Activated T-cell treated with anti-CD3 and anti-CD28 coated beads, Interleukin-2, amount 50 U/mL, for 4 hours (primary cell): Measurements from ENCODE around the gene CELA1. TPM values are rescaled to one million over a fixed set of nuclear protein-coding genes. Genes with fewer than 3 reads are reported as not detected.
"Not testable (repeated sequence)": the region's sequence is repeated elsewhere in the genome, so short reads cannot be mapped to it uniquely, and the experiment has no call there.

Source experiments
- ATAC-seq, 2 donors: fragments of 200-7000 bp; cut with Tn5 transposase; one replicate each; pipeline ENCODE4 v1.10.0; 2021
- DNase-seq: peaks from one replicate; pipeline ENCODE4 v3.0.0-alpha.2; 2020
- H3K27me3 Mint-ChIP-seq: one replicate; pipeline ENCODE4 v1.8.0; 2021; ENCODE audit warnings: low read depth, mixed read lengths
- H3K36me3 Mint-ChIP-seq: one replicate; pipeline ENCODE4 v1.8.0; 2022; ENCODE audit warnings: mixed read lengths; ENCODE audit not compliant: insufficient read depth
- H3K4me1 Mint-ChIP-seq: one replicate; pipeline ENCODE4 v1.8.0; 2021; ENCODE audit warnings: low read depth, mixed read lengths
- H3K4me3 Mint-ChIP-seq: one replicate; pipeline ENCODE4 v1.8.0; 2021; ENCODE audit warnings: mild to moderate bottlenecking, moderate library complexity, mixed read lengths
- H3K9me3 Mint-ChIP-seq: one replicate; pipeline ENCODE4 v1.8.0; 2021; ENCODE audit warnings: mixed read lengths
- total RNA-seq, 3 donors: library from RNA; stranded (reverse); gene quantifications; one replicate each; pipeline ENCODE4 v1.2.1, GENCODE V29; 2021

The CELA1 gene
- total RNA-seq, 3 donors from 2014 or later, result not detected

DNA sequence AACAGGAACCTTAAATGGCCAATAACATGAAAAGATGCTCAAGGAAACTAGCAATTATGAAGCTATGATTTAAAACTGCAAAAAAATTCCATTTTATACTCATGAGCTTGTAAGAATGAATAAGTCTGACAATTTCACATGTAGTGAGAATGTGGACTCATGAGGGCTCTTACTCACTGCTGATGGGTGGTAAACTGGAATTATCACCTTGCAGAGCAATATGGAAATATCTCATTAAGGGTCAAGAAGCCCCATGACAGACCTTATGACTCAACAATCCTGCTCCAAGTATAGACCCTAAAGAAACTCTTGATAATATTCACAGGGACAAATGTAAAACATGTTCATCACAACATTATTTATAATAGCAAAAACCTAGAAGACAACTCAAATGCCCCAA lies 52.8 kb downstream of the CELA1 start:
- H3K36me3 Mint-ChIP-seq, result peaks cover 28% of the 10 kb centered on the region
- no peaks in the 10 kb centered on the region for H3K9me3 Mint-ChIP-seq
- peaks cover 15% of the 10 kb centered on the region for H3K4me1 Mint-ChIP-seq
- DNase-seq (no peak), ATAC-seq (peak; percentile 75 to 93)
- H3K4me3 Mint-ChIP-seq, result no peak overlapping the region
- H3K27me3 Mint-ChIP-seq, result no peaks in the 10 kb centered on the region

DNA sequence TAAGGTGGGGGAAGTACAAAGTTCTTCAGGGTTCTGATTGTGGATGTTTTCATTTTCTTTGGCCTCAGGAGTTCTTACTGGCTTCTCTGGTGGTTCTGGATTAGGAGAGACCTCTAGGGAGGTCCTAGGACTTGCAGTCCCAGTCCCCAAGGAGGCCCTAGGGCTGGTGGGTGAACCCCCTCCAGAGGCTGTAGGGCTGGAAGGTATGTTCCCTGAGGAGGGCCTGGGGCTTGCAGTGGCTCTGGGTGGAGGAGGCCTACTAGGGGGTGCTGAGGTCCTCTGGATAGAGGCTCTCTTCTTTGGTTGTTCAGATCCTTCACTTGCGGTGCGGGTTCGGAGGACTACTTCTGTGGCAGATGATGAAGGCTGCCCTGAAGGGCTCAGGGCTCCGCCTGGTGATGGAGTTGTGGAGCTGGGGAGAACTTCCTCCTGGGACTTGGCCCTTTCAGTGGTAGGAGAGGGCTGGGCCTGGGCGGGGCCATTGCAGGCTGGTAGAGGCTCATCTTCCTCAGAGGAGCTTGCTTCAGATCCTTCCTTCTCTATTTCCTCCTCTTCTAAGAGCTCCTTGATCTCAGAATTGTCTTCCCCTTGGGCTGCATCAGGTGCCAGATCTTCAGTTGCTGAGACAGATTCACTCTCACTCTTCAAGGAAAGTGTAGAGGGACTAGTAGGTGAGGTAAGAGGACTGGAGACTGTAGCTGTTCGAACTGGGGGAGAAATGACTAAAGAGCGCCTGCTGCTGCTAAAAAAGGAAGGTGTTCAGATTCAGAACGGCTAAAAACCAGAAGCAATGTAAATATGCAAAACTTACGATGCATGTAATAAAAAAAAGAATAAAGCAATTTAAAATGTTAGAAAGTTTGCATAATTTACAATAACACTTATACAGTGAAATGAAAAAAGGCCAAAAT lies 54.6 kb downstream of the CELA1 start:
- Mint-ChIP-seq H3K36me3 (peaks cover 28% of the 10 kb centered on the region), H3K4me1 (peaks cover 15% of the 10 kb centered on the region)
- H3K9me3 Mint-ChIP-seq, DNase-seq, H3K4me3 Mint-ChIP-seq, ATAC-seq, H3K27me3 Mint-ChIP-seq: not testable (repeated sequence)

DNA sequence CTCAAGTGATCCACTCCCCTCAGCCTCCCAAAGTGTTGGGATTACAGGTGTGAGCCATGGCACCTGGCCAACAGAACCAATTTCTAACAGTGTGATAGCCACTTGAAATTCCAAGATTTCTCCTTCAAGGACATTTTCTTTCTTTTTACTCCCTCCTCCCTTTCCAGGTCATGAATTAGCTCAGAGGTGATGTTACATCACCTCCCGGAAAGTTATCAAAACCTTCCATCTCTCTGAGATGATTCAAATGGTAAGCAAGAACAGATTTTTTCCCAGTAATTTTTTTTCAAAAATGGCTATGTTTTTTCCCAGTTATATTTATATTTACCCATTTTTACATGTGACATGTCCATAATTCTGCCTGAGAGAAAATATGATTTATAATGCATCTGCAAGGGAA lies 60.6 kb downstream of the CELA1 start:
- Mint-ChIP-seq H3K9me3 (no peaks in the 10 kb centered on the region), H3K4me3 (no peak overlapping the region), H3K27me3 (no peaks in the 10 kb centered on the region), H3K36me3 (peaks cover 18% of the 10 kb centered on the region), H3K4me1 (peaks cover 3% of the 10 kb centered on the region)
- no peak for ATAC-seq
- no peak for DNase-seq

DNA sequence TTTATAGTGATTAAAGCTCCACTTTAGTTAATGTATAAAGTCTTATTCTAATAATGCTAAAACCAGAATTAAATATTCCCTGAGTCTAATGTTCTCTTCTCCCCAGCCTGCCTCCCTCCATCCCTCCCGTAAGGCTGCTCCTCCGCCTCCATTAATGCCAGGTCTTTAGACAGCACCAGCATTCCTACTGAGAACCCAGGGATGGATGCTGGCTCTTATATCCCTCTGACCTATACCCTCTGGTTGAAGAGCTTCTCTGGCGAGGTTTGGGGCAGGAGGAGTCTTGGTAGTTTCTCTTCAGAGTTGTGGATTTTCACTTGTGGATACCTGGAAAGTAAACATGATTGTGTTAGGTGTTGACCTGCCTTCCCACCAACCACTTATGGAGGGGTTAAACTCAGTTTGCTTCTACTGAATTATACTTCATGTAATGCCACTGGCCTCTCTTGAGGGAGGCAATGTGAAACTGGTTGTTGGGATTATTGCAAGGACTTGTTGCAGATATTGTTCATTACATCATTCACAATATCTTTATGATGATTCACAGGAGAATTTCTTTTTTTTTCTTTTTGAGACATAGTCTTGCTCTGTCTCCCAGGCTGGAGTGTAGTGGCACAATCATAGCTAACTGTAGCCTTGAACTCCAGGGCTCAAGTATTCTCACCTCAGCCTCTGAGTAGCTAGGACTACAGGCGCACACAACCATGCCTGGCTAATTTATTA lies 65.1 kb downstream of the CELA1 start:
- H3K4me1 Mint-ChIP-seq, result peaks cover 6% of the 10 kb centered on the region
- ATAC-seq, result no peak
- H3K36me3 Mint-ChIP-seq, result peaks cover 15% of the 10 kb centered on the region
- DNase-seq, result no peak
- H3K4me3 Mint-ChIP-seq, result no peak overlapping the region
- H3K9me3 Mint-ChIP-seq, result no peaks in the 10 kb centered on the region
- H3K27me3 Mint-ChIP-seq, result no peaks in the 10 kb centered on the region

Other genes starting within 250 kb of the CELA1 start
- gene TFCP2, start 173.5 kb downstream of the CELA1 start, total RNA-seq, result 10 to 100 TPM; 32.9 to 33.7 (median 33.1) TPM
- 1 to 10 TPM; 4.1 to 8.5 (median 7.2) TPM for gene POU6F1, start 128.6 kb downstream of the CELA1 start, total RNA-seq
- gene DAZAP2, start 107.9 kb downstream of the CELA1 start, total RNA-seq, result 100 to 1,000 TPM; 143 to 145 (median 145) TPM
- under 1 TPM; 0.76 to 0.87 (median 0.79) TPM for gene SMAGP, start 76.3 kb downstream of the CELA1 start, total RNA-seq
- gene BIN2, start 22.5 kb downstream of the CELA1 start, total RNA-seq, result 10 to 100 TPM; 14.7 to 20.9 (median 16.4) TPM
- 10 to 100 TPM; 10.8 to 16.9 (median 11.9) TPM for gene GALNT6, start 44.7 kb upstream of the CELA1 start, total RNA-seq
- gene SLC4A8, start 78.2 kb upstream of the CELA1 start, total RNA-seq, result 1 to 10 TPM in 2 of 3 donors, under 1 TPM in 1; 0.82 to 2.9 (median 1.1) TPM
- gene SCN8A, start 244.6 kb upstream of the CELA1 start, total RNA-seq, result under 1 TPM; 0.23 to 0.46 (median 0.45) TPM